ENCODE measurements around the gene MLN.
A peak's percentile ranks its signal among the peaks of the same experiment; 100 is the strongest.

Gene MLN

GRCh38 chr6:33769248-33769821 is 34.5 kb downstream of the MLN start:
- H3K9me3 ChIP-seq (ENCODE audit: control extremely low read depth in 1 of 5, control insufficient read depth in 4 of 5, insufficient read depth in 2 of 5, low read depth in 1 of 5, low read length in 4 of 5) = peaks cover 0 to 3% (median 0%) of the 10 kb centered on the region in 5 experiments
- ChIA-PET CTCF (interaction anchor here (0.7 to 8.9 kb wide), 17 partner anchors 7 to 385 kb away, joined by 3 to 86 read pairs (median 4); no protein-coding TSS in a partner anchor), POLR2A (interaction anchor here (1.4 kb wide), 1 partner anchor 9 kb away, joined by 3 read pairs; no protein-coding TSS in a partner anchor)
- no peak overlapping the region for H3K4me3 ChIP-seq (ENCODE audit: control insufficient read depth in 1 of 7, extremely low read depth in 1 of 7, insufficient read depth in 4 of 7, low read depth in 2 of 7, low read length in 6 of 7)
- 89% methylated on average over 7 of the region's 10 CpGs for WGBS (ENCODE audit: insufficient coverage)
- H3K4me1 ChIP-seq (ENCODE audit: control extremely low read depth in 1 of 4, control insufficient read depth in 4 of 4, insufficient read depth in 4 of 4, low read length in 3 of 4) = peaks cover 0 to 8% (median 1%) of the 10 kb centered on the region in 4 experiments
- no peak overlapping the region for H3K27ac ChIP-seq (ENCODE audit: insufficient read depth in 1 of 2, low read depth in 1 of 2, low read length in 2 of 2, poor library complexity in 1 of 2, severe bottlenecking in 2 of 2)
- no peak for DNase-seq
- H3K27me3 ChIP-seq (replicated peaks in 2 of 5; ENCODE audit: control insufficient read depth in 4 of 5, insufficient read depth in 5 of 5, low read length in 4 of 5) = peaks cover 0 to 24% (median 5%) of the 10 kb centered on the region in 5 experiments
- peaks cover 0 to 20% (median 13%) of the 10 kb centered on the region in 4 experiments for H3K36me3 ChIP-seq (ENCODE audit: control insufficient read depth in 4 of 4, insufficient read depth in 4 of 4, low read length in 3 of 4)

GRCh38 chr6:33768644-33769120 is 35.1 kb downstream of the MLN start:
- CTCF ChIA-PET = interaction anchor here (0.7 to 8.9 kb wide), 14 partner anchors 10 to 386 kb away, joined by 3 to 86 read pairs (median 4); no protein-coding TSS in a partner anchor
- Histone ChIP-seq H3K4me1 (ENCODE audit: control extremely low read depth in 1 of 4, control insufficient read depth in 4 of 4, insufficient read depth in 4 of 4, low read length in 3 of 4) (peaks cover 0 to 8% (median 1%) of the 10 kb centered on the region in 4 experiments), H3K4me3 (ENCODE audit: control insufficient read depth in 1 of 7, extremely low read depth in 1 of 7, insufficient read depth in 4 of 7, low read depth in 2 of 7, low read length in 6 of 7) (no peak overlapping the region), H3K36me3 (ENCODE audit: control insufficient read depth in 4 of 4, insufficient read depth in 4 of 4, low read length in 3 of 4) (peaks cover 0 to 16% (median 10%) of the 10 kb centered on the region in 4 experiments), H3K9me3 (ENCODE audit: control extremely low read depth in 1 of 5, control insufficient read depth in 4 of 5, insufficient read depth in 2 of 5, low read depth in 1 of 5, low read length in 4 of 5) (peaks cover 0 to 3% (median 0%) of the 10 kb centered on the region in 5 experiments), H3K27me3 (replicated peaks in 2 of 5; ENCODE audit: control insufficient read depth in 4 of 5, insufficient read depth in 5 of 5, low read length in 4 of 5) (peaks cover 0 to 24% (median 5%) of the 10 kb centered on the region in 5 experiments), H3K27ac (ENCODE audit: insufficient read depth in 1 of 2, low read depth in 1 of 2, low read length in 2 of 2, poor library complexity in 1 of 2, severe bottlenecking in 2 of 2) (no peak overlapping the region)
- 25% methylated on average over 6 of the region's 7 CpGs for WGBS (ENCODE audit: insufficient coverage)
- POLR2A ChIA-PET = no interaction called here
- peak; percentile 65 to 82 (median 77) for DNase-seq

GRCh38 chr6:33766921-33767907 is 36.6 kb downstream of the MLN start:
- POLR2A ChIA-PET = no interaction called here
- 83% methylated on average over 6 of the region's 11 CpGs for WGBS (ENCODE audit: insufficient coverage)

GRCh38 chr6:33765368-33765767 is 38.4 kb downstream of the MLN start:
- H3K36me3 ChIP-seq (ENCODE audit: control insufficient read depth in 4 of 4, insufficient read depth in 4 of 4, low read length in 3 of 4) = no peaks in the 10 kb centered on the region
- 99% methylated on average over 9 of the region's 9 CpGs for WGBS (ENCODE audit: insufficient coverage)
- peaks cover 0 to 17% (median 14%) of the 10 kb centered on the region in 4 experiments for H3K4me1 ChIP-seq (ENCODE audit: control extremely low read depth in 1 of 4, control insufficient read depth in 4 of 4, insufficient read depth in 4 of 4, low read length in 3 of 4)
- DNase-seq = no peak
- POLR2A ChIA-PET = no interaction called here
- CTCF ChIA-PET = interaction anchor here (1.0 to 8.9 kb wide), 3 partner anchors 11 to 389 kb away, joined by 4 to 86 read pairs (median 54); no protein-coding TSS in a partner anchor
- peaks cover 0 to 3% (median 0%) of the 10 kb centered on the region in 5 experiments for H3K9me3 ChIP-seq (ENCODE audit: control extremely low read depth in 1 of 5, control insufficient read depth in 4 of 5, insufficient read depth in 2 of 5, low read depth in 1 of 5, low read length in 4 of 5)
- peaks cover 0 to 19% (median 5%) of the 10 kb centered on the region in 5 experiments for H3K27me3 ChIP-seq (replicated peaks in 2 of 5; ENCODE audit: control insufficient read depth in 4 of 5, insufficient read depth in 5 of 5, low read length in 4 of 5)
- H3K27ac ChIP-seq (ENCODE audit: insufficient read depth in 1 of 2, low read depth in 1 of 2, low read length in 2 of 2, poor library complexity in 1 of 2, severe bottlenecking in 2 of 2) = no peak overlapping the region
- H3K4me3 ChIP-seq (ENCODE audit: control insufficient read depth in 1 of 7, extremely low read depth in 1 of 7, insufficient read depth in 4 of 7, low read depth in 2 of 7, low read length in 6 of 7) = no peak overlapping the region

More at GRCh38 chr6:33766921-33767907, 36.6 kb downstream of the MLN start:
- CTCF ChIA-PET = interaction anchor here (0.8 to 8.9 kb wide), 21 partner anchors 9 to 387 kb away, joined by 3 to 86 read pairs (median 4); partner anchors contain the start of gene UQCC2
- Histone ChIP-seq H3K9me3 (ENCODE audit: control extremely low read depth in 1 of 5, control insufficient read depth in 4 of 5, insufficient read depth in 2 of 5, low read depth in 1 of 5, low read length in 4 of 5) (peaks cover 0 to 3% (median 0%) of the 10 kb centered on the region in 5 experiments), H3K4me1 (ENCODE audit: control extremely low read depth in 1 of 4, control insufficient read depth in 4 of 4, insufficient read depth in 4 of 4, low read length in 3 of 4) (peaks cover 0 to 8% (median 2%) of the 10 kb centered on the region in 4 experiments), H3K36me3 (ENCODE audit: control insufficient read depth in 4 of 4, insufficient read depth in 4 of 4, low read length in 3 of 4) (peaks cover 0 to 2% (median under 1%) of the 10 kb centered on the region in 4 experiments), H3K27ac (ENCODE audit: insufficient read depth in 1 of 2, low read depth in 1 of 2, low read length in 2 of 2, poor library complexity in 1 of 2, severe bottlenecking in 2 of 2) (no peak overlapping the region), H3K4me3 (ENCODE audit: control insufficient read depth in 1 of 7, extremely low read depth in 1 of 7, insufficient read depth in 4 of 7, low read depth in 2 of 7, low read length in 6 of 7) (no peak overlapping the region), H3K27me3 (replicated peaks in 2 of 5; ENCODE audit: control insufficient read depth in 4 of 5, insufficient read depth in 5 of 5, low read length in 4 of 5) (peaks cover 0 to 24% (median 5%) of the 10 kb centered on the region in 5 experiments)
- DNase-seq = no peak

- peaks cover 0 to 5% (median 0%) of the 10 kb centered on the region in 5 experiments for H3K27me3 ChIP-seq (replicated peaks in 2 of 5; ENCODE audit: control insufficient read depth in 4 of 5, insufficient read depth in 5 of 5, low read length in 4 of 5)
- H3K36me3 ChIP-seq (ENCODE audit: control insufficient read depth in 4 of 4, insufficient read depth in 4 of 4, low read length in 3 of 4) = no peaks in the 10 kb centered on the region
- peaks cover 0 to 3% (median 0%) of the 10 kb centered on the region in 5 experiments for H3K9me3 ChIP-seq (ENCODE audit: control extremely low read depth in 1 of 5, control insufficient read depth in 4 of 5, insufficient read depth in 2 of 5, low read depth in 1 of 5, low read length in 4 of 5)
- no peak for DNase-seq
- no peak overlapping the region for H3K27ac ChIP-seq (ENCODE audit: insufficient read depth in 1 of 2, low read depth in 1 of 2, low read length in 2 of 2, poor library complexity in 1 of 2, severe bottlenecking in 2 of 2)
- no peak overlapping the region for H3K4me3 ChIP-seq (ENCODE audit: control insufficient read depth in 1 of 7, extremely low read depth in 1 of 7, insufficient read depth in 4 of 7, low read depth in 2 of 7, low read length in 6 of 7)
- H3K4me1 ChIP-seq (ENCODE audit: control extremely low read depth in 1 of 4, control insufficient read depth in 4 of 4, insufficient read depth in 4 of 4, low read length in 3 of 4) = peaks cover 0 to 21% (median 15%) of the 10 kb centered on the region in 4 experiments
- ChIA-PET CTCF (interaction anchor here (0.7 to 6.3 kb wide), 7 partner anchors 8 to 264 kb away, joined by 3 to 44 read pairs (median 4); partner anchors contain the start of genes IP6K3 and UQCC2), POLR2A (interaction anchor here (0.6 kb wide), 1 partner anchor 21 kb away, joined by 3 read pairs; no protein-coding TSS in a partner anchor)
- WGBS (ENCODE audit: insufficient coverage) = no CpG with 5 or more reads among the region's 2 CpGs
These were observed 39.8 kb downstream of the MLN start for GRCh38 chr6:33764036-33764435.

GRCh38 chr6:33763483-33763882 is 40.3 kb downstream of the MLN start:
- peaks cover 0 to 2% (median 0%) of the 10 kb centered on the region in 5 experiments for H3K27me3 ChIP-seq (replicated peaks in 2 of 5; ENCODE audit: control insufficient read depth in 4 of 5, insufficient read depth in 5 of 5, low read length in 4 of 5)
- DNase-seq = no peak
- H3K27ac ChIP-seq (ENCODE audit: insufficient read depth in 1 of 2, low read depth in 1 of 2, low read length in 2 of 2, poor library complexity in 1 of 2, severe bottlenecking in 2 of 2) = no peak overlapping the region
- peaks cover 0 to 3% (median 0%) of the 10 kb centered on the region in 5 experiments for H3K9me3 ChIP-seq (ENCODE audit: control extremely low read depth in 1 of 5, control insufficient read depth in 4 of 5, insufficient read depth in 2 of 5, low read depth in 1 of 5, low read length in 4 of 5)
- WGBS (ENCODE audit: insufficient coverage) = 67% methylated on average over 6 of the region's 6 CpGs
- H3K36me3 ChIP-seq (ENCODE audit: control insufficient read depth in 4 of 4, insufficient read depth in 4 of 4, low read length in 3 of 4) = no peaks in the 10 kb centered on the region
- no peak overlapping the region for H3K4me3 ChIP-seq (ENCODE audit: control insufficient read depth in 1 of 7, extremely low read depth in 1 of 7, insufficient read depth in 4 of 7, low read depth in 2 of 7, low read length in 6 of 7)
- CTCF ChIA-PET = interaction anchor here (0.8 to 6.3 kb wide), 6 partner anchors 8 to 264 kb away, joined by 3 to 44 read pairs (median 4); partner anchors contain the start of genes IP6K3 and UQCC2
- H3K4me1 ChIP-seq (ENCODE audit: control extremely low read depth in 1 of 4, control insufficient read depth in 4 of 4, insufficient read depth in 4 of 4, low read length in 3 of 4) = peaks cover 0 to 21% (median 12%) of the 10 kb centered on the region in 4 experiments
- POLR2A ChIA-PET = interaction anchor here (0.6 kb wide), 1 partner anchor 20 kb away, joined by 3 read pairs; no protein-coding TSS in a partner anchor
